H1 (cell line): ENCODE measurements around the gene PPP2R2C. TPM values are rescaled to one million over a fixed set of nuclear protein-coding genes. Genes with fewer than 3 reads are reported as not detected.

Source experiments
- CTCF ChIA-PET: fragments of 300-600 bp; sonication (Branson Sonifier 250); formaldehyde crosslinking; loops from one replicate; lab custom pipeline; 2021; ENCODE audit not compliant: partially characterized antibody; lab: Charles Lee
- POLR2A ChIA-PET: fragments of 300-600 bp; sonication (Branson Sonifier 250); formaldehyde crosslinking; loops from one replicate; lab custom pipeline; 2021; ENCODE audit warnings: inconsistent platforms; ENCODE audit not compliant: partially characterized antibody; lab: Charles Lee
- DNase-seq, 2 experiments: peaks; one replicate each; pipeline versions ENCODE4 v3.0.0 to v3.0.0-alpha.2; 2010 to 2022; ENCODE audit warnings: low spot score in 2 of 2, low read depth in 1 of 2, mixed read lengths in 1 of 2
- FAIRE-seq: peaks from 2 replicates; lab custom pipeline; 2011; peaks lifted over from hg19 to GRCh38; lab: Jason Lieb, UNC
- H2AFZ ChIP-seq: 2 replicates; pipeline ENCODE4 v1.8.1; 2012; ENCODE audit warnings: low read length, inconsistent platforms
- H2AK5ac ChIP-seq: 2 replicates; pipeline ENCODE4 v1.6.1; 2013; ENCODE audit warnings: low read depth, low read length
- H2BK120ac ChIP-seq: replicated peaks from 2 replicates; pipeline ENCODE3; 2013; ENCODE audit warnings: low read depth, low read length, inconsistent platforms
- H2BK12ac ChIP-seq: 2 replicates; pipeline ENCODE4 v1.6.1; 2013; ENCODE audit warnings: low read depth, low read length
- H2BK15ac ChIP-seq: 2 replicates; pipeline ENCODE4 v1.6.1; 2013; ENCODE audit warnings: low read length
- H2BK20ac ChIP-seq: 2 replicates; pipeline ENCODE4 v1.6.1; 2013; ENCODE audit warnings: low read length
- H2BK5ac ChIP-seq: 2 replicates; pipeline ENCODE4 v1.6.1; 2013; ENCODE audit warnings: low read depth, low read length
- H3K14ac ChIP-seq: 2 replicates; pipeline ENCODE4 v1.6.1; 2013; ENCODE audit warnings: inconsistent platforms; ENCODE audit not compliant: insufficient read length
- H3K18ac ChIP-seq: 2 replicates; pipeline ENCODE4 v1.6.1; 2013; ENCODE audit warnings: low read length; ENCODE audit errors: extremely low read depth
- H3K23ac ChIP-seq: 2 replicates; pipeline ENCODE4 v1.6.1; 2013; ENCODE audit warnings: inconsistent platforms; ENCODE audit not compliant: insufficient read length
- H3K23me2 ChIP-seq: 2 replicates; pipeline ENCODE4 v1.6.1; 2013; ENCODE audit warnings: low read depth, low read length
- H3K27ac ChIP-seq: 2 replicates; pipeline ENCODE4 v1.6.1; 2011; ENCODE audit warnings: low read depth, low read length, inconsistent platforms
- H3K27me3 ChIP-seq, 4 experiments: replicated peaks in 1 of 4; 1 replicate in 1 of 4; 2 replicates in 3 of 4; pipeline versions ENCODE4 v1.6.1 to v1.8.1; 2011 to 2013; ENCODE audit warnings: low read length in 3 of 4, mild to moderate bottlenecking in 3 of 4, inconsistent platforms in 2 of 4, mixed read lengths in 2 of 4, moderate library complexity in 1 of 4; ENCODE audit not compliant: control insufficient read depth in 3 of 4, insufficient read depth in 3 of 4; ENCODE audit errors: extremely low read depth in 1 of 4
- H3K36me3 ChIP-seq, 4 experiments: 2 replicates each; pipeline versions ENCODE4 v1.6.1 to v1.8.1; 2011 to 2013; ENCODE audit warnings: mild to moderate bottlenecking in 4 of 4, low read length in 3 of 4, moderate library complexity in 2 of 4, control low read depth in 1 of 4, inconsistent platforms in 1 of 4; ENCODE audit not compliant: insufficient read depth in 4 of 4, control insufficient read depth in 2 of 4
- H3K4ac ChIP-seq: replicated peaks from 2 replicates; pipeline ENCODE3; 2013; ENCODE audit warnings: low read length, low read depth, mixed read lengths, inconsistent platforms; ENCODE audit not compliant: insufficient read length
- H3K4me1 ChIP-seq, 4 experiments: replicated peaks in 1 of 4; 1 replicate in 1 of 4; 2 replicates in 3 of 4; pipeline versions ENCODE4 v1.6.1 to v1.8.1; 2011 to 2013; ENCODE audit warnings: low read length in 3 of 4, inconsistent platforms in 2 of 4, mixed read lengths in 1 of 4; ENCODE audit not compliant: insufficient read depth in 4 of 4, control insufficient read depth in 3 of 4
- H3K4me2 ChIP-seq, 2 experiments: 2 replicates each; pipeline versions ENCODE4 v1.6.1 to v1.8.1; 2011 to 2013; ENCODE audit warnings: low read depth in 2 of 2, low read length in 2 of 2, control low read depth in 1 of 2, inconsistent platforms in 1 of 2, mild to moderate bottlenecking in 1 of 2; ENCODE audit not compliant: insufficient read depth in 1 of 2
- H3K4me3 ChIP-seq, 4 experiments: fragments of 200-600, 300-600 bp in 1 of 4; sonication (generic), shearing (Covaris generic), sonication (Bioruptor Twin) in 1 of 4; 2 replicates each; pipeline versions ENCODE4 v1.5.1 to v1.8.1; 2011 to 2016; ENCODE audit warnings: low read length in 4 of 4, low read depth in 3 of 4, control low read depth in 2 of 4, inconsistent platforms in 2 of 4, mild to moderate bottlenecking in 2 of 4, mixed read lengths in 1 of 4, moderate library complexity in 1 of 4; ENCODE audit not compliant: insufficient read depth in 2 of 4; ENCODE audit errors: extremely low read depth in 1 of 4
- H3K56ac ChIP-seq: replicated peaks from 2 replicates; pipeline ENCODE3; 2013; ENCODE audit warnings: low read depth, mild to moderate bottlenecking, mixed read lengths, low read length, inconsistent platforms; ENCODE audit not compliant: insufficient read length
- H3K79me1 ChIP-seq: 2 replicates; pipeline ENCODE4 v1.6.1; 2013; ENCODE audit warnings: low read depth, low read length, control low read depth
- H3K79me2 ChIP-seq, 2 experiments: 2 replicates each; pipeline versions ENCODE4 v1.6.1 to v1.8.1; 2012 to 2013; ENCODE audit warnings: low read length in 2 of 2, mild to moderate bottlenecking in 2 of 2, inconsistent platforms in 1 of 2; ENCODE audit not compliant: insufficient read depth in 2 of 2, control insufficient read depth in 1 of 2
- H3K9ac ChIP-seq, 4 experiments: replicated peaks in 1 of 4; 1 replicate in 1 of 4; 2 replicates in 3 of 4; pipeline versions ENCODE4 v1.6.1 to v1.8.1; 2011 to 2013; ENCODE audit warnings: low read depth in 3 of 4, low read length in 3 of 4, control low read depth in 2 of 4, mild to moderate bottlenecking in 2 of 4, moderate library complexity in 2 of 4, inconsistent platforms in 1 of 4; ENCODE audit errors: extremely low read depth in 1 of 4
- H3K9me3 ChIP-seq, 2 experiments: 2 replicates each; pipeline versions ENCODE4 v1.6.1 to v1.8.1; 2012 to 2013; ENCODE audit warnings: mild to moderate bottlenecking in 2 of 2, moderate library complexity in 2 of 2, control low read depth in 1 of 2, inconsistent platforms in 1 of 2, low read depth in 1 of 2, low read length in 1 of 2, mixed read lengths in 1 of 2; ENCODE audit not compliant: insufficient read depth in 2 of 2
- H4K20me1 ChIP-seq, 2 experiments: replicated peaks in 1 of 2; 2 replicates each; pipeline versions ENCODE3 to v1.8.1; 2011 to 2013; ENCODE audit warnings: inconsistent platforms in 2 of 2, low read length in 2 of 2, mild to moderate bottlenecking in 1 of 2; ENCODE audit not compliant: insufficient read depth in 2 of 2, control insufficient read depth in 1 of 2
- H4K5ac ChIP-seq: 2 replicates; pipeline ENCODE4 v1.6.1; 2013; ENCODE audit warnings: low read length, low read depth, mixed read lengths, inconsistent platforms; ENCODE audit not compliant: insufficient read length
- H4K8ac ChIP-seq: 2 replicates; pipeline ENCODE4 v1.8.0; 2013; ENCODE audit warnings: mild to moderate bottlenecking, moderate library complexity, low read length, inconsistent platforms; ENCODE audit not compliant: insufficient read depth; ENCODE audit errors: extremely low read depth
- H4K91ac ChIP-seq: replicated peaks from 2 replicates; pipeline ENCODE3; 2013; ENCODE audit warnings: low read length, mixed read lengths, inconsistent platforms; ENCODE audit not compliant: insufficient read length
- CREB1 ChIP-seq: IDR thresholded peaks from 2 replicates; pipeline ENCODE4 v1.6.1; 2012; ENCODE audit warnings: inconsistent platforms
- HDAC6 ChIP-seq: IDR thresholded peaks from one replicate; pipeline ENCODE4 v1.7.1; 2012; ENCODE audit warnings: low read depth, mild to moderate bottlenecking, inconsistent platforms, low read length, moderate library complexity
- RXRA ChIP-seq: IDR thresholded peaks from 2 replicates; pipeline ENCODE4 v1.6.1; 2011; ENCODE audit warnings: low read depth, mild to moderate bottlenecking, low read length, moderate library complexity; ENCODE audit not compliant: insufficient read depth
- SP4 ChIP-seq: IDR thresholded peaks from 2 replicates; pipeline ENCODE4 v1.6.1; 2012; ENCODE audit warnings: low read length, inconsistent platforms
- WGBS, 2 experiments: shearing (Covaris generic) in 1 of 2; methylation state at CpG; one replicate each; pipeline versions ENCODE4 v1.1.6 to v1.1.7; 2013 to 2015; ENCODE audit warnings: low lambda C conversion rate in 2 of 2, mixed read lengths in 2 of 2, inconsistent platforms in 1 of 2, low coverage in 1 of 2, missing lambda C conversion rate in 1 of 2; ENCODE audit not compliant: insufficient replicate concordance in 2 of 2, insufficient coverage in 1 of 2, insufficient read length in 1 of 2; ENCODE audit errors: extremely low coverage in 1 of 2, missing lambda C conversion rate in 1 of 2; 5-methylcytosine and 5-hydroxymethylcytosine counted together
- polyA plus RNA-seq, 7 experiments: library from polyadenylated mRNA; depleted of rRNA in 3 of 7; stranded (reverse) in 5 of 7; unstranded in 2 of 7; fragments of >200 nt in 5 of 7; fragments of 200-250 nt in 2 of 7; gene quantifications; 1 replicate in 5 of 7; 2 replicates in 1 of 7; 4 replicates in 1 of 7; pipeline versions ENCODE4 v1.2.1 to v1.2.3, GENCODE V29; 2011 to 2013; ENCODE audit warnings: missing spikeins in 2 of 7, mixed read lengths in 2 of 7
- total RNA-seq: library from RNA; stranded (reverse); fragmentation: NEBNext Ultra II Directional; extraction: Animal tissue kit (Norgen Biotek cat#: 25700); gene quantifications from 2 replicates; pipeline ENCODE4 v1.2.1, GENCODE V29; 2021

PPP2R2C gene
- total and polyA plus RNA-seq, 2 of the 8 experiments (the other 6 are each of a cell fraction or from before 2014, with no cell fraction given): 6.4 TPM

DNA sequence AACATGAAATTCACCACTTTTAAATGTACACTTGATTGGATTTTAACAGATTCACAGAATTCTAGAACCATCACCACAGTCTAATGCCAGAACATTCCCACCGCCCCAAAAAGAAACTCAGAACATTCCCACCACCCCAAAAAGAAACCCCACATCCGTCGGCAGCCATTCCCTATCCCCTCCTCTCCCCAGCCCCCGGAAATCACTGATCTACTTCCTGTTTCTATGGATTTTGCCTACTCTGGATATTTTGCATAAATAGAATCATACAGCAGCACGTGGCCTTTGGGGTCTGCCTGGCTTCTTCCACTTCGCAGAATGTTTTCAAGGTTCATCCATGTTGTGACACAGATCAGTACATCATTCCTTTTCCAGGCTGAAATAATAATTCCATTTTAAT lies 79.3 kb downstream of the PPP2R2C start:
- Histone ChIP-seq H3K4me1 (peaks cover 0 to 4% (median under 1%) of the 10 kb centered on the region in 4 experiments; a peak in 4 of 7 replicates), H3K36me3 (no peaks in the 10 kb centered on the region), H3K79me2 (no peaks in the 10 kb centered on the region), H3K4me2 (no peak overlapping the region), H3K4me3 (no peak overlapping the region), H2AFZ (no peak overlapping the region), H4K91ac (no peak overlapping the region), H2BK5ac (no peak overlapping the region), H3K27me3 (no peaks in the 10 kb centered on the region), H3K9ac (no peak overlapping the region), H3K27ac (no peak overlapping the region), H3K23ac (no peak overlapping the region), H4K5ac (no peak overlapping the region), H2BK20ac (no peak overlapping the region), H3K23me2 (no peaks in the 10 kb centered on the region), H2BK12ac (no peak overlapping the region), H4K8ac (no peak overlapping the region; the same call in 1 of the 2 replicates), H3K56ac (no peak overlapping the region), H3K79me1 (no peaks in the 10 kb centered on the region), H2AK5ac (0 out of 2 replicates have a peak overlapping the region, but pooled peaks have one; percentile 9), H4K20me1 (no peaks in the 10 kb centered on the region), H3K14ac (no peak overlapping the region), H3K18ac (no peak overlapping the region), H3K9me3 (no peaks in the 10 kb centered on the region), H2BK120ac (no peak overlapping the region), H3K4ac (no peak overlapping the region), H2BK15ac (no peak overlapping the region)
- POLR2A ChIA-PET: no interaction called here
- CTCF ChIA-PET: interaction anchor here (1.2 to 1.9 kb wide), 2 partner anchors 35 to 153 kb away, joined by 5 to 6 read pairs; no protein-coding TSS in a partner anchor
- WGBS, 2 experiments: 87% methylated on average over 6 of the region's 6 CpGs; no CpG with 5 or more reads in 1 of the 2 experiments
- FAIRE-seq (no peak), DNase-seq (no peak)
- TF ChIP-seq HDAC6 (no peak), RXRA (no peak), CREB1 (no peak), SP4 (no peak)
